ACC112 (cell line): ENCODE measurements around the gene B4GALNT4.
"Not testable (repeated sequence)": the region's sequence is repeated elsewhere in the genome, so short reads cannot be mapped to it uniquely, and the experiment has no call there.

Experiments
- H2AFZ ChIP-seq: fragments of 200-600 bp; sonication (generic); one replicate; pipeline ENCODE4 v1.6.0; 2017; ENCODE audit warnings: antibody characterized with exemption, low read length; ENCODE audit not compliant: unreplicated experiment
- H3K27ac ChIP-seq: fragments of 200-600 bp; sonication (generic); 2 replicates; pipeline ENCODE4 v1.5.1; 2014; ENCODE audit warnings: low read depth, mild to moderate bottlenecking, antibody characterized with exemption, low read length, moderate library complexity
- H3K27me3 ChIP-seq: fragments of 200-600 bp; sonication (generic); 2 replicates; pipeline ENCODE4 v1.6.1; 2014; ENCODE audit warnings: mild to moderate bottlenecking, antibody characterized with exemption, low read length, moderate library complexity, mixed read lengths; ENCODE audit not compliant: insufficient read depth
- H3K36me3 ChIP-seq: fragments of 200-600 bp; sonication (generic); 2 replicates; pipeline ENCODE4 v1.6.1; 2016; ENCODE audit warnings: mild to moderate bottlenecking, antibody characterized with exemption, low read length, moderate library complexity, mixed read lengths; ENCODE audit not compliant: insufficient read depth
- H3K4me1 ChIP-seq: fragments of 200-600 bp; sonication (generic); one replicate; pipeline ENCODE4 v1.6.1; 2016; ENCODE audit warnings: low read length, mixed read lengths; ENCODE audit not compliant: insufficient read depth, unreplicated experiment, control insufficient read depth
- H3K4me3 ChIP-seq: fragments of 200-600 bp; sonication (generic); 2 replicates; pipeline ENCODE4 v1.5.1; 2014; ENCODE audit warnings: mild to moderate bottlenecking, low read depth, low read length
- H3K79me2 ChIP-seq: fragments of 200-600 bp; sonication (generic); one replicate; pipeline ENCODE4 v1.6.0; 2016; ENCODE audit warnings: low read length; ENCODE audit not compliant: control insufficient read depth, unreplicated experiment, insufficient read depth

B4GALNT4 gene

GRCh38 chr11:369336-370018 lies at the start of gene B4GALNT4:
TSS of gene B4GALNT4 (plus strand) at chr11:369499. CDS start at chr11:369804, 305 bp downstream.
- Histone ChIP-seq H3K27me3 (peaks cover 37% of the 10 kb centered on the region), H3K4me1 (no peaks in the 10 kb centered on the region), H2AFZ (no peak within 1 kb of the TSS), H3K4me3 (no peak within 1 kb of the TSS), H3K79me2 (no peaks in the 10 kb centered on the region), H3K36me3 (no peaks in the 10 kb centered on the region), H3K27ac (no peak within 1 kb of the TSS)

- Histone ChIP-seq H3K79me2 (peaks cover 43% of the 10 kb centered on the region), H3K27ac (peak overlapping the region; percentile 88), H3K4me3 (peak overlapping the region; percentile 88), H3K36me3 (peaks cover 22% of the 10 kb centered on the region; the same call in 1 of the 2 replicates), H3K4me1 (peaks cover 13% of the 10 kb centered on the region)
- H2AFZ ChIP-seq, H3K27me3 ChIP-seq: not testable (repeated sequence)
Observed at GRCh38 chr11:319888-320273, 49.4 kb upstream of the B4GALNT4 start.

DNA sequence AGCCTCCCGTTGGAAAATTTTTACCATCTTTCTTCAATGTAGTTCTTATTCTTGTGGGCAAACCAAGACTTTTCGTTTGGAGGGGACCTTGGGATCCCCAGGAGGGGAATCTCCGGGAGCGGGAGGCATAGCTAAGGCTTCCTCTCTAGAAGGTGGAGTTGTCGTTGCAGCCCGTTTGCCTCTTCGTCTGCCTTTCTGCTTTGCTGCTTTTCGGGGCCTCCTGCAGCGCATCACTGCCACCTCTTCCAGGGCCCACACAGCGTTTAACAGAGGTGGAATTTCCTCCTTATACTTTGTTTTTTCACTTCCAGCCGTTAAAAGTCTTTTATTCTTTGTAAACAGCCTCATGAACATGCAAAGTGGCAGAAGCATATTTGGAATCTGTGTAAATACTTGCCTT lies 45.1 kb upstream of the B4GALNT4 start:
- peaks cover 13% of the 10 kb centered on the region for H3K79me2 ChIP-seq
- H2AFZ ChIP-seq: peak overlapping the region; percentile 25
- H3K4me1 ChIP-seq: peaks cover 29% of the 10 kb centered on the region
- peaks cover 4% of the 10 kb centered on the region; the same call in 1 of the 2 replicates for H3K36me3 ChIP-seq
- H3K4me3 ChIP-seq: peak overlapping the region; percentile 49; the same call in 1 of the 2 replicates
- no peaks in the 10 kb centered on the region for H3K27me3 ChIP-seq
- peak overlapping the region; percentile 23; the same call in 1 of the 2 replicates for H3K27ac ChIP-seq

GRCh38 chr11:324593-325517 lies 44.4 kb upstream of the B4GALNT4 start:
- H3K79me2 ChIP-seq, H3K36me3 ChIP-seq, H3K27me3 ChIP-seq: not testable (repeated sequence)
- Histone ChIP-seq H3K4me1 (peaks cover 29% of the 10 kb centered on the region), H2AFZ (peak overlapping the region; percentile 25), H3K4me3 (peak overlapping the region; percentile 49; the same call in 1 of the 2 replicates), H3K27ac (peak overlapping the region; percentile 23; the same call in 1 of the 2 replicates)

DNA sequence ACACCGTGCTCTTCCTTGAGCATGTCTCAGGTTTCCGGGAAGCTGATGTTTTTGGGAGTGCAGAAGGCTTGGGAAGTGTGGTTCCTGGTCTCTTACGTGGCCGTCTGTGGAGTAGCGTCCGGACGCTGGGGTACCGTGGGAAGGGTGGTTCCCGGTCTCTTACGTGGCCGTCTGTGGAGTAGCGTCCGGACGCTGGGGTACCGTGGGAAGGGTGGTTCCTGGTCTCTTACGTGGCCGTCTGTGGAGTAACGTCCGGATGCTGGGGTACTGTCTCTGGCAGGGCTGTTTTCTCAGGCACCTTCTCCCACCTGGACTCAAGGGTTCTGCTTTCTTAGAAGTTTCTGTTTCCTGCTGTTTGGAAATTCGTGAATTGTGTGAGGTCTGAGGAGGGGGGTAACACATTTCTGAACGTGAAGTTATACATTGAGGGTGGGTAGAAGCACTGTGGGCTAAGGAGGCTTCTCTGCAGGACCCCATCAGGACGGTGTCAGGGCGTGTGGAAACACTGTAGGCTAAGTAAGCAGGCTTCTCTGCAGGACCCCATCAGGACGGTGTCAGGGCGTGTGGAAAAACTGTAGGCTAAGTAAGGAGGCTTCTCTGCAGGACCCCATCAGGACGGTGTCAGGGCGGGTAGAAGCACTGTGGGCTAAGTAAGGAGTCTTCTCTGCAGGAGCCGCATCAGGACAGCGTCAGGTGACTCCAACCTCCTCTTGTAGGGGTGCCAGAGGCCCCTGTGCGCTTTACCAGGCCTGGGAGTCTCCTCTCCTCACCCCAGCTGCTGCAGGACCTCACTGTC lies 43.3 kb upstream of the B4GALNT4 start:
- Histone ChIP-seq H2AFZ (no peak overlapping the region), H3K27me3 (no peaks in the 10 kb centered on the region), H3K36me3 (no peaks in the 10 kb centered on the region), H3K27ac (peak overlapping the region; percentile 70), H3K4me1 (peaks cover 29% of the 10 kb centered on the region), H3K79me2 (no peaks in the 10 kb centered on the region), H3K4me3 (no peak overlapping the region)

DNA sequence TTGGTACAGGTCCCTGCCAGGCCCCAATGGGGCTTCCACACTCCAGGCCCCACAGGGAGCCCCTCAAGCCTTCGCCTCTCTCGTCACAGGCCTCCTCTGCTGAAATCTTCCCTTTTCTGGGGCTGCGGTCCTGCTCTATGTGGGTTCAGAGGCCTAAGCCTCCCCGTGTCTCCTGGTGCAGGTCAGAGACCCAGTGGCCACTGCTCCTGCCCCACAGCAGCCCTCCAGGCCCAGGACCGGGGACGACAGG lies 42.8 kb upstream of the B4GALNT4 start:
- Histone ChIP-seq H3K36me3 (no peaks in the 10 kb centered on the region), H3K27ac (peak overlapping the region; percentile 70), H3K4me3 (no peak overlapping the region), H2AFZ (no peak overlapping the region), H3K79me2 (no peaks in the 10 kb centered on the region), H3K27me3 (no peaks in the 10 kb centered on the region), H3K4me1 (peaks cover 29% of the 10 kb centered on the region)

GRCh38 chr11:326842-327580 lies 42.3 kb upstream of the B4GALNT4 start:
- H3K36me3 ChIP-seq: no peaks in the 10 kb centered on the region
- no peaks in the 10 kb centered on the region for H3K79me2 ChIP-seq
- no peaks in the 10 kb centered on the region for H3K27me3 ChIP-seq
- H2AFZ ChIP-seq: peak overlapping the region; percentile 30
- peak overlapping the region; percentile 70 for H3K27ac ChIP-seq
- peak overlapping the region; percentile 32 for H3K4me3 ChIP-seq
- peaks cover 29% of the 10 kb centered on the region for H3K4me1 ChIP-seq

DNA sequence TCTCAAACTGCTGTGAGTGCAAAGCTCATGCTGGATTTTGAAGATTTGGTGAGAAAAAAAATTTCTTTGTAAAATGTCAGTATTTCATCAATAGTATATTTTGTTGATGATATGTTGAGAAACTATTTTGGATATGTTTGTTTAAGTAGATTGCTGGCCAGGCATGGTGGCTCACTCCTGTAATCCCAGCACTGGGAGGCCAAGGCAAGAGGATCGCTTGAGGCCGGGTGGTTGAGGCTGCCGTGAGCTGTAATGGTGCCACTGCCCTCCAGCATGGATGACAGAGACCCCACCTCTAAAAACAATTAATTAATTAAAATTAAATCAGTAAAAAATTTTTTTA lies 41.7 kb upstream of the B4GALNT4 start:
- Histone ChIP-seq H3K27me3 (no peaks in the 10 kb centered on the region), H3K4me3 (peak overlapping the region; percentile 32; the same call in 1 of the 2 replicates), H3K79me2 (no peaks in the 10 kb centered on the region), H3K27ac (peak overlapping the region; percentile 70), H3K36me3 (no peaks in the 10 kb centered on the region), H2AFZ (peak overlapping the region; percentile 30), H3K4me1 (peaks cover 29% of the 10 kb centered on the region)

DNA sequence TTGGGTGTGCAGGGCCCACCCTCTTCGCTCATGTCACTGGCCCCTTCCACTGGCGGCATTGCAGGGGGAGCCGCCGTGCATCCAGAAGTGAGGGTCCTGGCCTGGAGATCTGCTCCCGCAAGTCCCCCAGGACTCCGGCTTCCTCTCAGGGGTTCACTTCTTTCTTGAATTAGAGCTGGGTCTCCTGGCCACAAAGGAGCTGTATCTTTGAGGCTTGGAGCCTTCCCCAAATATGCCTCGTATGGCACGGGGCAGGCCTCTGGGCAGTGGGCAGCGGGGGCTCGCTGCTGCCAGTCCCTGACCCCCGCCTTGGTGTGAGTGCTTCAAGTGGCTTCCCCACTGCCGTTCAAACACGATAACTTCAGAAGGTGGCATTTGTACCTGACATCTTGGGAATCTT lies 41.3 kb upstream of the B4GALNT4 start:
- peaks cover 29% of the 10 kb centered on the region for H3K4me1 ChIP-seq
- no peaks in the 10 kb centered on the region for H3K36me3 ChIP-seq
- H3K79me2 ChIP-seq: no peaks in the 10 kb centered on the region
- no peak overlapping the region for H3K27ac ChIP-seq
- no peaks in the 10 kb centered on the region for H3K27me3 ChIP-seq
- no peak overlapping the region for H3K4me3 ChIP-seq
- no peak overlapping the region for H2AFZ ChIP-seq

DNA sequence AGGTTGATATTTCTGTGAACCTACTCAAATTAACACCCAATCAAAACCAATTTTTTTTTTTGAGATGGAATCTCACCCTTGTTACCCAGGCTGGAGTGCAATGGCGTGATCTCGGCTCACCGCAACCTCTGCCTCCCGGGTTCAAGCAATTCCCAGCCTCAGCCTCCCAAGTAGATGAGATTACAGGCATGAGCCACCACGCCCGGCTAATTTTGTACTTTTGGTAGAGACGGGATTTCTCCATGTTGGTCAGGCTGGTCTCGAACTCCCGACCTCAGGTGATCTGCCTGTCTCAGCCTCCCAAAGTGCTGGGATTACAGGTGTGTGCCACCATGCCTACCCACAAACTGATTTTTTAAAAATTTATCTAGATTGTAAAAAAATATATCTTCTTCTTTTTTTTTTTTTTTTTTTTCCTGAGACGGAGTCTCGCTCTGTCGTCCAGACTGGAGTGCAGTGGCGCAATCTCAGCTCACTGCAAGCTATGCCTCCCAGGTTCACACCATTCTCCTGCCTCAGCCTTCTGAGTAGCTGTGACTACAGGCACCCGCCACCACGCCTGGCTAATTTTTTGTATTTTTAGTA lies 40.7 kb upstream of the B4GALNT4 start:
- H3K4me1 ChIP-seq: peaks cover 29% of the 10 kb centered on the region
- not testable (repeated sequence) for H3K27ac ChIP-seq, H3K36me3 ChIP-seq, H2AFZ ChIP-seq, H3K4me3 ChIP-seq, H3K79me2 ChIP-seq, H3K27me3 ChIP-seq
